ENCODE results near the gene SLC25A15.

The SLC25A15 gene

DNA sequence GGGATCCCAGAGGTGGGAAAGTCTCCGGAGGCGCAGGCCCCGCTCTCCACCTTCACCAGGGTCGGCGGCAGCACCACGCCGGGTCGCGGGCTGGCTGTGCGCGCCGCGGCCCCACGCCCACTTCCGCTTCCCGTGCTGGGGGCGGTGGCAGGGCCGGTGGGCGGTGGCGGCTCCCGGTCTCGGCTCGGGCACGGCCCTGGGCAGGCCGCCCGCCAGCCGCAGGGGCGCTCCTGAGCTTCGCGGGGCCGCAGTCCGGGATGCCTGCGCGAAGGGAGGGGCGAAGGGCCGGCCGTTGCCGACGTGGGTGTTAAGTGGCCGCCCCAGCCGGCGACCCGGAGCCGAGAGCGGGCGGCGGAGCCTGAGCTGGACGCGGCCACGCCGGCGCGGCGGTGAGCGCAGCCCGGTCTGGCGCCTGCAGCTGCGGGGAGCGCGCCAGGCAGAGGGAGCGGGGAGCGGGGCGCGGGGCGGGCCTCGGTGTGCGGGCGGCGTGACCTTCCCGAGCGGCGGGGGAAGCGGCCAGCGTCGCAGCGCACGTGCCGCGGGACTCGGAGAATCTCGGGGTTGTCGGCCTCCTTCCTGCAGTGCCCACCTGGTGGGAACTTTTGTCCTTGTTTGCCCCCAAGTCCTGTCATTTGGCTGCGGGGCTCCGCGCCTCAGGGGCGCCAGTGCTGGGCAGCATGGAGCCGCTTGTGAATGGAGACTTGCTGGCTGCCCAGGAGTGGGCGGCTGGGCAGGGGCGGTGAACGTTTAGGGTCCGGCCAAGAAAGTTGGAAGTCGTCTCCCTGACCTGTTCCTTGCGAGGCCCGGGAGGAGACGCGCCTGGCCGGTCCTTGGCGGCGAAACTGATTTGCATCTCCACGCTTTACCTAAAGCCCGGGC is at the start of gene SLC25A15:
Gene SLC25A15 (plus strand): TSS at position 337 of the 879 bp plus-strand sequence. CDS start 3,616 bp downstream, outside the sequence.
- peak; percentile 89 for DNase-seq

DNA sequence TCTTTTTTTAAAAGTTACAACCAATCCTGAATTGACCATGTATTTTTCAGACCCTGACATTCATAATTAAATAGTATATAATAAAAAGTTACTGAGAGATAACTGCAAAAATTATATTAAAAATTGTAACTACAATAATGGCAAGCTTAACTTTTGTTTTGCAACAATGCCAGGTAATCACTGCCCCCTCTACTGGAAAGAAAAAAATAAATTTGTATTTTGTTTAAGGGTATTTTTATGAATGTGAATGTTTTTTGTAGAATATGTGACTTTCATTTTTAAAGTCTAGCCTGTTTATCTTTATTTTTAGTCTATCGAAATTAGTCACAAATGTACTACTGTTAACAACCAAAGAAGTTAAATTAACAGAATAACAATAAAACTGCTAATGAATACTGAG is 40.1 kb upstream of the SLC25A15 start:
- no peak for DNase-seq

DNA sequence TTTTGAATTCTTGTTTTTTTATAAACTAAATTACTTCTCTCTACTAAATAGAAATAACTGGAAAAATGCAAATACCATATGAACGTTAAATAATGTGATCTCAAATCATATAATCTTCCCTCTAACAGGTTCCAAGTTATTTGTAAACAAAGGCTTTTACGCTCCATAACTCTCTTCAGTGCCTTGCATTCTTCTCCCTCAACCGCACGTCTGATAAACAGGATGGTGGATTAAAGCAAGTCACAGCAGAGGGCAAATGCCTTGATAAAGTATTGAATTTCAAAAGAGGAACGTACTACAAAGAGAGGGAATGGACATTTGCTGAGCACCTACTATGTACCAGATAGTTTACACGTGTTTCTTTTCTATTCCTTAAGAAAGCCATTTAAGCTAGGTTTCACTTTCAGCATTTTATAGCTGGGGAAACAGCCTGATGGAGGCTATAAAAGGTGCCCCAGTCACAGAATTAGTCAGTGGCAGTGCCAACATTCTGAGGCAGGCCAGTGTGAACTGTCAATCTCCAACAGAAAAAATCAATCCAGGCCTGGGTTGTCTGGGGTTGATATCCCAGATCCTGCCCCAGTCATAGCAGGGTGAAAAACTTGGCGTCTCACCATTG is 34.2 kb upstream of the SLC25A15 start:
- no peak for DNase-seq

DNA sequence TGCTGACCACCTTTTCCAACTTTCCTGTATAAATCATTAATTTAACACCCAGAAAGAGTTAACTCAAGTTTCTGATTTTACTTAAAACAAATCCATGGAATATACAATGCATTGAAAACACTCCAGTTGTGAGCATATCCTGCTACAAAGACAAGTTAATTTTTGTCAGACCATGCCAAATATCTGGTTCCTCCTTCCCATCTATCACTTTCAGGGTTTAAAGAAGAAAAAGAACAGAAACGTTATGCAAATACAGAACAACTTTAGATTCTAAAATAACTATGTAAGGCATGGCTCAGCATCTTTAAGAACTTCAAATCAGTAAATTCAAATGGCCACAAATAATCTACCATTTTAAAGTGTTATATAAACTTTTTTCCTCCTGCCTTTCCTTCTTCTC is 33.4 kb upstream of the SLC25A15 start:
- no peak for DNase-seq

DNA sequence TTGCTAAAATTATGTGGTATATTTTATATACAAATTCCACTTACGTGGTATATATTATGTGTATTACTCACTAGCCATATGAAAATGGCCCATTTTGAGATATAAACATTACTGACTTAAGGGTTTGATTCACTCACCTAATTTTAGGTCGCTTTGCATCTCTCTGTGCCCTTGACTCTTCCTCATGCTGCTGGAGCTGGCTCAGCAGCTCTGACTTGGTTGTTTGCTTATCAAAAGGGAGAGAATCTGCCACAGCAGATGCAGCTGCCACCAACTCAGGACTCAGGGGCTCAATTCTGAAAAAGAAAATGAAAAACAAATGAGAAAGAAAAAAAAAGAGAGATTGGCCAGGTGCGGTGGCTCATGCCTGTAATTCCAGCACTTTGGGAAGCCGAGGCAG is 30.6 kb upstream of the SLC25A15 start:
- no peak for DNase-seq

DNA sequence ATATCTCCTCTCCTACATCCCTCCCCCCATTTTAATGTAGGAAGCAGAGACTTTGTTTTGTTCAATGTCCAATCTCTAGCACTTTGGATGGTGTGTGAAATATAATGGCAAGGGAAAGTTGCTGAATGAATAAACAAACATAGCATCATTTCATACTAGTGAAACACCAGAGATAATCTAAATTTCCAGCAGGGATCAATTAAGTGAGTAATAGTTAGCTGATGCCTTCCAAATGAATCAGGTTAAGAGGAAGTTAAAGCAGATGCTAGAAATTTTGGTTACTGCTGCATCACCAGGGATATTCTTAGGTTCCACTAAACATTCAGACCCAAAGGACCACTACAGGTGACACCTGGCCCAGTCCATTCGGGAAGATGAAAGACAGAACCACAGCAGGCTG is 26.6 kb upstream of the SLC25A15 start:
- no peak for DNase-seq

DNA sequence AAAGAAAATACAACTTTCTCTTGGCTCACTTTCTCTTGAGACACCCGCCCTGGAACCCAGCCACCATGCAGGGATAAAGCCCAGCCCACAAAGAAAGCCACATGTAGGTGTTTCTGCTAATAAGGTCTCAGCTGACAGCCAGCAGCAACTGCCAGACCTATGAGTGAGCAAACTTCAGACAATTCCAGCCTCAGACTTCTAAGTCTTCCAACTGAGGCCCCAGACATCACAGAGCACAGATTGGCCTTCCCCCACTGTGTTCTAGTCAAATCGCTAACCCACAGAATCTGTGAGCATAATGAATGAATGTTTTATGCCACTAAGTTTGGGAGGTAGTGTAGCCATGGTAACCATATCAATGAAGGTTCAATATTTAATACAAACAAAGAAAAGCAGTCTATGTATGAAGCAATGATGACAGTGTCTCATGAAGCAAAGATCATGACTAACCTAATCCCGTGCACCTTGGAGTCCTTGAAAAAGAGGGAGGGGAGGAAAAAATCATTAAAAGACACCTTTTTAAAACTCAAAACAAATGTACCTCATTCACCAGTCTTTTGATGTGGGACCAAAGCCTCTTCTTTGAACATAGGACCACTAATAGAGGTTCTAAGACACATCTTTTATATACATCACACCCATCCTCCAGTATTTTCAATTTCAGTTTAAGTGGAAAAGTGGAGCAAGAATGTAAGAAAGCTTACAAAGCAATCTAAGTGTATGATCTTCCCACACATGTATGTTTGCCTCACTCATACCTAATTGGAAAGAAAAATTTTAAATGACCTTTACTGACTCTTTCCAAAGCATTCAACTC is 24.6 kb upstream of the SLC25A15 start:
- DNase-seq: no peak

DNA sequence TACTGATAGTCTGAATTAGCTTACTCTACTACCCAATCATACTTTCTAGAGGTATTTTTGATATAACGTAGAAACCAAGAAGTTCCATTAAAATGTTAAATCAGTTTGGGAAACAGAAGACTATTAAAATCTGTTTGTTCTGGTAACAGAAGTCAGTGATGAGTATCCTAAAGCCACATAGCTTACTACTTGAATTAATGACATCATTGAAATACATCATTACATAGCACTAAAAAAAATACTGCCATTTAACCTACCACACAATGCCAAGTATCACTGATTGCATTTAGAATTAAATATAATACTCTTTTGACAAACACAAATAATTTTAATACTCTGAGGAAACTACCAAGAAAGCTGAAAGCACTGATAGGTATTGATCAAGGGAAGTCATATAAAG is 23.8 kb upstream of the SLC25A15 start:
- no peak for DNase-seq

DNA sequence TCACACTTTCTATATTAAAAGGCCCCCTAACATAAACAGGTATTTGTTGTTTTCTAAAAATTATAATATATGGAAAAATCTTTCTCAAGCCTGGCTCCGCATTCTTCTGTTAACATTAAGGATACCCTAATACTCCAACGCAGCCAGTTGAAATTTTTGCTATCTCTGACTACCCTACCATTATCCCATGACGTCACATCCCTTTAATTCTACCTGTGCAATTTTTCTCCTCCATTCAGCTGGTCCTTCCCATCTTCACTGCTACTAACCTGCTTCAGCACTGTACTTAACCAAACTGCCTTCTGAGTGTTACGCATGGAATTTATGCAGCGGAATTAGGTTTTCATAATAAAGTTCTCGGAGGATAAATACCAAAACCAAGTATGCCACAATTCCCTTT is 19.4 kb upstream of the SLC25A15 start:
- no peak for DNase-seq

DNA sequence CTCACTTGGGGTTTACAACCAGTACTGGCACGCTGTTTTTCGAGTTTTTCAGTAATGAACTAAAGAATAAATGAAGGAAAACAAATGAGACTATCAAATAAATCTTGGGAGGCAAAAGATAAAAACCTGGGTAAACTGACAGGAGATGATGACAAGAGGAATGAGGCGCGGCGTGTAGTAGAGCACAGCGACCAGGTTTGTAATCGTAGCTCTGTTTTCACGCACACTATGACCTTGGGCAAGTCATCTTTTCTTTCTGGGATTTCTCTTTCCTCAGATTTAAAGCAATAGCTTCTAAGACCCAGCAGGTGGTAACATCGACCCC is 18.8 kb upstream of the SLC25A15 start:
- no peak for DNase-seq

DNA sequence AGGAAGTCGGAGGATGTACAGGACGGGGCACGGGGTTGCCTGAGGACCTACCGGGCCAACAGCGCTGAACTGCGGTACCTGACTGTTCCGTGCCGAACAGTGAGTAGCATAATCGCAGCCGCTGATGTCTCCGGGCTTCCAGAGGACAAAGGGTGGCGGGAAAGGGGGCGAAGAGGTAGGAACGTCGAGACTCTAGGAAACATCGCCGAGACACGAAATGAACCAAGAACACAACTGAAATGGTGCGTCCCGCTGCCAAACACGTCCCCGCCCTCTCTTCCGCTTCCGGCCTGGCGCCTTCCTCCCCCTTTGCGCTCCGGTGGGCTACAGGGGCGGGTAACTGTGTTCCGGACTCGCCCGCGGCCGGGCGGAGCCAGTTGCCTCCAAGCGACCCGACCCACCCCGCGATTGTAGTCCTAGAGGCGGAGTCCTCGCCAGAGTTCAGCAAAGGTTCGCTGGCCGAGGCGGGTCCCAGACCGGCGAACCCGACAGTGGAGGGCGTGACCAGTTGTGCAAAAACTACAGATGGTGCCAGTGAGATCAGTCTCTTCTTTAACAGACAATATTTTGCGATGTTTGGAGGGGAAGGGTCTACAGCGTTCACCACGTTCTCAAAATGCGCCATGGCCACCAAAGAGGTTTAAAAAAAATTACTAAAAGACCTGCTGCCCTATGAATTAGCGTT is 18.3 kb upstream of the SLC25A15 start, which contains the start of gene MRPS31:
Gene MRPS31 (minus strand): TSS at position 257 of the 685 bp plus-strand sequence. CDS start 54 bp downstream, at position 203.
- DNase-seq: peak; percentile 97

DNA sequence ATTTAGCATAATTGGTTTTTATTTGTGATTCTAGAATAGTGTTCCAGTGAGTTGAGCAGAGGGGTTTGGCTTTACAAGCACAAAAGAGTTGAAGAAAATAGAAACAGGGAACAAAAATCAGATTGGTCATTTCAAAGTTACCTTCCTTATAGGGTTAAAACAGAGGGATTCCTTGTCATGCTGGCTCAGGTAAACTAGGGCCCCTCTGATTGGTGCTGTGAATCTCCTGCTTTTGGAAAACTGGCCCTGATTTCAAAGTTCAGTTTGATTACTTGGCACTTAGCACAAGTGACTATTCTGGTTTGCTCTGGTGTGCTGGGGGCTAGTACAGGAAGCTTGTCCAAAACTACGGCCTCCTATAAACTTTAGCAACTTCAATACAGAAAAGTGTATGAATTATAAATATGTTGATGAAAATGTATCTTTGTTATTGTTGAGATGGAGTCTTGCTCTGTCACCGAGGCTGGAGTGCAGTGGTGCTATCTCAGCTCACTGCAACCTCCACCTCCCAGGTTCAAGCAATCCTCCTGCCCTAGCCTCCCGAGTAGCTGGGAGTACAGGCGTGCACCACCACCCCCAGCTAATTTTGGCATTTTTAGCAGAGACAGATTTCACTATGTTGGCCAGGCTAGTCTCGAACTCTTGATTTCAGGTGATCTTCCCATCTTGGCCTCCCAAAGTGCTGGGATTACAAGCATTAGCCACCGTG is 16.5 kb upstream of the SLC25A15 start:
- DNase-seq: no peak

DNA sequence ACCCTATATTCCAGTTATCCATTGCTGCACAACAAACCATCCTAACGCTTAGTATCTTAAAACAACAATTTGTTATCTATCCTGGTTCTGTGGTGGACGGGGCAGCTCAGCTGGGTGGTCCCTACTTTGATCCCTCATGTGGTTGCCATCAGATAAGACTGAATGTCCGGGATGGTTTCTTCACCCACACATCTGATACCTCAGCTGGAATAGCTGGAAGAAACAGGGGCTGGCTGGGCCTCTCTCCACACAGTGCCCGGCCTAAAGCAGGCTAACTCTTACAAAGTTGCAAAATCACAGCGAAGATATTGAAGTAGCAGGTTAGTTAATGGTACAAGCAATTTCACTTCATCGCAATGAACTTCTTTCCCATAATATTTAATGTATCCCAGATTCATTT is 14.7 kb upstream of the SLC25A15 start:
- DNase-seq: no peak

DNA sequence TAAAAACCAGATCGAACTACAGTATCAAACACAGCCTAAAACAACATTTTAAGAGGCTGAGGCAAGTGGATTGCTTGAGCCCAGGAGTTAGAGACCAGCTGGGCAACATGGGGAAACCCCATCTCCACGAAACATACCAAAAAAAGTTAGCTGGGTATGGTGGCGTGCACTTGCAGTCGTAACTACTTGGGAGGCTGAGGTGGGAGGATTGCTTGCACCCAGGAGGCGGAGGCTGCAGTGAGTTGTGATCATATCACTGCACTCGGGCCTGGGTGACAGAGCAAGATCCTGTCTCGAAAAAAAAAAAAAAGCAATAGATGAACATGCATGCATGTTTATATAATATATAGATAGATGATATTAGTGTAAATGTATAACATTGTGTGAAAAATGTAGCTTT is 13.2 kb upstream of the SLC25A15 start:
- DNase-seq: no peak

DNA sequence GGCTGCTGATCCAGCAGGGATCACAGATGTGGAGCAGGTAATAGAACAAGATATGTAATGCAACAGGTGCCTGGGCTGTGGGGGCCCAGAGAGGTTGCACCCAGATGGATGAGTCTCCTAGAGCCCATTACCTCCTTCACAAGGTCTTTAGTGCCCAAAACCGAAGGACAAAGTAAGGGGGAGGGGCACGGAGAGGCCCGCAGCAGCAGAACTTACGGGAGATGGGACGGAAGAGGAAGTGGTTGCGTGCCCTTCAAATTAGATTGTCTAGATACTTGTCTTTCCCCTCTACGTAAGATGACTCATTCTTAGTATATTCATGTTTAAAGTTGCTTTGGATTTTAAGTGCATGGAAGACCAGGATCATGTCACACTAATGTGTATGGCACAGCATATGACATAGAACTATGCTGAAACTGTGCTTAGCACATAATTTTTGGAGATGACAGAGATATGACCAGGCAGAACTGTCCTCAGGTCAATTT is 12.7 kb upstream of the SLC25A15 start:
- peak; percentile 62 for DNase-seq

DNA sequence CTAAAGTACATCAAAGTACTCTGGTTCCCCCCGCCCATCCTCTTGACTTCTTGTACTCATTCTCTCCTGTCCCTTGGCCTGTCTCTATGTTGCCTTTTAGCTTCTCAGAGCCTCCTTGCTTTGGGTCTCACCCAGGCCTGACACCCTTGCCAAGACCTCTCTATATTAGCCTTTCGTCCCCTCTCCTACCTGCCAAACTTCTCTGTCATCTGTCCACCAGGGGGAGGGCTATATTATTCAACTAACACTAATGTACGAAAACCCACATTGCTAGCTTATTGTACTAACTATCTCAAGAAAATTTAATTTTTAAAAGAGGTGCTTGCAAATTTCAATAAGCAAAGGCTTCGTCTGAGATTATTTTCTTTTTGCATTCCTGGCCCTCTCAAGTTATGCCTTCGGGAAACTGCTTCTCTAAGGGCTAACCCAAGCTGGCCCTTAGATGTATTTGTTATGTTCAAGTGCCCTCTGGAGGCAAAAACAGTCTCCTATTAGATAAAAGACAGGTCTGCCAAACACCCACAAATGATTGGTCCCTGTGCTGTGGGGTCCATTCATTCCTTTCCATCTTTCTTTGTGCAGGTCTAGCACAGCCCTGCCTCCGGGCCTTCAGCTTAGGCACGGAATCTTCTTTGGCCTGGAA is 12.1 kb upstream of the SLC25A15 start:
- DNase-seq: peak; percentile 78

DNA sequence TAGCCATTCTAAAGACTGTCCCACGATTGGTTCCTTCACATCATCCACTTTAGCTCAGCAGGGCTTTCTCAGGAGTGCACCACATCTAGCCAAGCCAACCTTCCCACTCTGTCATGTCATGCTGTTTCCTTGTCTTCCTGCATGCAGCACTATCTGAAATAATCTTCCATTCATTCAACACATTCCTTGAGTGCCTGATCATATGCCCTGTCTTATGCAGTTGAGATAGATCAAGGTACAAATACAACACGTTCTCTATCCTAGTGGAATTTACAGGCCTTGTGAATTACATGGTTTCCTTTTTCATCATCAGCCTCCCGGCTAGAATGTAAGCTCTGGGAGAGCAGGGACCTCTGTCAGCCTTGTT is 11.6 kb upstream of the SLC25A15 start:
- no peak for DNase-seq

DNA sequence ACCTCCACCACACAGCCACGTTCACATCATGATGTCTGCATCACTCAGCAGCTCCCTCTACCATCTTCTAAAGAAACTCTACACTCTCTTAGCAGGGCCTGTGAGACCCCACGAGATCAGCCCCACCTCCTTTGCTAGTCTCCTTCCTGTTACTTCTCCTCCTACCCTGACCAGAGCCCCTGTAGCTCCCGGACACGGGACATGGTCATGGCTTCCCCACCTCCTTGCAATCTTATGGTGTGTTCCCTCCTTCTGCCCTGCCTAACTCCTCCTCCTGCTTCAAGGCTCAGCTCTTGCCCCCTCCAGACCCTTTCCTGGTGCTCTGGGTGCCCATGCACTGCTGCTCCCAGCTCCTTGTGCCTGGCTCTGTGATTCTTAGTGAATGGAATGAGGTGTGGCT is 10.4 kb upstream of the SLC25A15 start:
- no peak for DNase-seq

DNA sequence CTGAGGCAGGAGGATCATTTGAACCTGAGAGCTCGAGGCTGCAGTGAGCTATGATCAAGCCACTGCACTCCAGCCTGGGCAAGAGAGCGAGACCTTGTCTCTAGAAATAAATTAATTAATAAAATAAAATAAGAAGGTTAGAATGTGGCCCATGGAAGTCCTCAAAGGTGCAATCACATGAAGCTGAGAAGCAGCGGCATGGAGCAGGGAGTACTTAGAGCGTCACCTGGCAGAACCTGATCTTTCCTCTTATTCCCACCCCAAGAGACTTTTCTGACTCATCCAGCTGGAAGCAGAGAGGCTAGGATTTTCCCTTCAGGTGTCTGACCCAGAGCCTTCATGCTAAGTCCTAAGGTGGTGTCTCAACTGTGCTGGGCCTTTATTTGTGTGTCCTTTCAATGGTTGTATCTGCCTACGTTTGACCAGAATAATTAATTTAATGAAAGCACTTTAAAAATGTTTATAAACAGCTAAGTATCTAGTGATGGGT is 9.6 kb upstream of the SLC25A15 start:
- peak; percentile 26 for DNase-seq

DNA sequence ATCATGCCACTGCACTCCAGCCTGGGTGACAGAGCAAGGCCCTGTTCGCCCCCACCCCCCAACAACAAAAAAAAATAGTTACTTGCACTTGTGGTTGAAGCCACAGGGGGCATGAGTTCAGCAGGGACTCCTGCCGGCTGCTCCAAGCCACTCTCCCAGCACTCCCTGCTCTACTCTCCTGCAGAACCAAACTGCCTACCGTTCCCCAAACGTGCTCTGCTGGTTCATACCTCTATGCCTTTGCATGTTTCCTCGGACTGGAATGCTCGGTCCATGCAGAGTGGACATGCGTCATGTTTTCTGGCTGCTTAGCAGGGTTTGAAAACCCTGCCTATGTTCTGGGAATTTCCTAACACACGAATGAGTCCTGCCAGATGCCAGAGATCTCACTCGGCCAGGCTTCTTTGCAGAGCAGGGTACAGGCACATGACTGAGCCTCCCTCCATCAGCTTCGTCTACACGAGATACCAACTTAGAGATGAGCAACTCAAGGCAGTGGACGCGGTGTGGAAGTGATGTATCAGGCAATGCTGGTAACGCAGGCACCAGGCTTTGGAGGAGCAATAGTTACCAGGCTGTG is 8.5 kb upstream of the SLC25A15 start:
- no peak for DNase-seq

DNA sequence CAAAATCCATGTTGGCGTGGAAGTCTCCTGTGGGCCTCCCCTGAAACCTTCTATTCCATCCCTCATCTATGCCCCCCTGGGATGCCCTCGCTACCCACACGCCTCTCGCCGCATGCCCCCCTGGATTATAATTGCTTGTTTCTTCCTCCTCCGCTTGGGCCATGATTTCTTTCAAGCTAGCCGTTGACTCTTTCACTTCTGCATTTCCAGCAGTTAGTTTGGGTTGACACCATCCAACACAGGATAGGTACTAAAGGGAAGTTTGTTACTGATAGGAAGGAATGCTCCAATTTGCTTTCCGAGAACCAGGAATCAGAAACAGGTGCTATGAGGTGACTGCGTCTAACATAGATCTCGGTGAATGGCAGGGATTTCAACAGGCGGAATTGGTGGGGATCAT is 7.7 kb upstream of the SLC25A15 start:
- no peak for DNase-seq
